ENCODE measurements around the gene CFAP45.
A peak's percentile ranks its signal among the peaks of the same experiment; 100 is the strongest.

CFAP45 gene

GRCh38 chr1:159827102-159827490, 72.9 kb downstream of the CFAP45 start:
- no peak for DNase-seq (ENCODE audit: low read depth in 2 of 2)

- DNase-seq (ENCODE audit: low read depth in 2 of 2), result peak in 1 of 2 donors; percentile 15
Measured at GRCh38 chr1:159826441-159827101, 73.4 kb downstream of the CFAP45 start, which contains the start of gene SLAMF8. SLAMF8 (plus strand) TSS chr1:159826873; CDS start chr1:159826899, 26 bp downstream.

GRCh38 chr1:159825564-159825963, 74.4 kb downstream of the CFAP45 start:
- DNase-seq (ENCODE audit: low read depth in 2 of 2), result no peak

GRCh38 chr1:159823406-159823805, 76.6 kb downstream of the CFAP45 start:
- no peak for DNase-seq (ENCODE audit: low read depth in 2 of 2)
